IMR-90 (cell line): Measurements from ENCODE around the gene MARCHF3. TPM values are rescaled to one million over a fixed set of nuclear protein-coding genes. Genes with fewer than 3 reads are reported as not detected.
A peak's percentile ranks its signal among the peaks of the same experiment; 100 is the strongest.

ENCODE experiments used
- ATAC-seq: fragments of 200-7000 bp; cut with Tn5 transposase; 2 replicates; pipeline ENCODE4 v1.9.1; 2020; ENCODE audit warnings: low read depth, mild to moderate bottlenecking, moderate library complexity
- BruUV-seq: library from RNA; stranded (reverse); fragments of 400-500 nt; replicated peaks from 2 replicates; lab custom pipeline; 2021; lab: Mats Ljungman, UMichigan
- CTCF ChIA-PET: fragments of 300-600 bp; formaldehyde crosslinking; extraction: SDS; loops from one replicate; lab custom pipeline; 2021; ENCODE audit warnings: antibody characterized with exemption; lab: Yijun Ruan, JAX
- POLR2A ChIA-PET: fragments of 300-600 bp; sonication (Branson Sonifier 250); formaldehyde crosslinking; loops from one replicate; lab custom pipeline; 2022; ENCODE audit warnings: antibody characterized with exemption; ENCODE audit not compliant: unreplicated experiment; lab: Charles Lee
- DNase-seq: peaks from one replicate; pipeline ENCODE4 v3.0.0; 2013
- H2AFZ ChIP-seq: replicated peaks from 2 replicates; pipeline ENCODE3; 2013; ENCODE audit warnings: low read length, mild to moderate bottlenecking; ENCODE audit not compliant: poor library complexity
- H2AK5ac ChIP-seq: 2 replicates; pipeline ENCODE4 v1.6.1; 2013; ENCODE audit warnings: low read depth, low read length, inconsistent platforms
- H2AK9ac ChIP-seq: replicated peaks from 2 replicates; pipeline ENCODE3; 2013; ENCODE audit warnings: mild to moderate bottlenecking, low read depth, low read length, moderate library complexity; ENCODE audit not compliant: poor library complexity
- H2BK120ac ChIP-seq: 2 replicates; pipeline ENCODE4 v1.6.1; 2013; ENCODE audit warnings: low read depth, low read length, inconsistent platforms
- H2BK15ac ChIP-seq: 3 replicates; pipeline ENCODE4 v1.6.1; 2013; ENCODE audit warnings: low read depth, low read length, inconsistent platforms
- H2BK20ac ChIP-seq: 2 replicates; pipeline ENCODE4 v1.6.1; 2013; ENCODE audit warnings: low read depth, mild to moderate bottlenecking, inconsistent platforms, low read length, moderate library complexity
- H2BK5ac ChIP-seq: 2 replicates; pipeline ENCODE4 v1.6.1; 2013; ENCODE audit warnings: mild to moderate bottlenecking, low read depth, low read length, inconsistent platforms; ENCODE audit not compliant: poor library complexity, severe bottlenecking
- H3K14ac ChIP-seq: replicated peaks from 2 replicates; pipeline ENCODE4 v1.6.1; 2013; ENCODE audit warnings: low read depth, low read length, inconsistent platforms
- H3K18ac ChIP-seq: 2 replicates; pipeline ENCODE4 v1.6.1; 2013; ENCODE audit warnings: low read depth, low read length, control low read depth
- H3K23ac ChIP-seq: 2 replicates; pipeline ENCODE4 v1.6.1; 2013; ENCODE audit warnings: low read depth, low read length, inconsistent platforms
- H3K27ac ChIP-seq: 2 replicates; pipeline ENCODE4 v1.5.1; 2013; ENCODE audit warnings: mild to moderate bottlenecking, control low read depth, low read length; ENCODE audit not compliant: insufficient read depth
- H3K27me3 ChIP-seq: 2 replicates; pipeline ENCODE4 v1.6.1; 2013; ENCODE audit warnings: low read length; ENCODE audit not compliant: control insufficient read depth, insufficient read depth
- H3K36me3 ChIP-seq: 2 replicates; pipeline ENCODE4 v1.6.1; 2013; ENCODE audit warnings: low read length, mixed read lengths; ENCODE audit not compliant: control insufficient read depth, insufficient read depth
- H3K4ac ChIP-seq: 2 replicates; pipeline ENCODE4 v1.6.1; 2013; ENCODE audit warnings: low read depth, low read length, inconsistent platforms
- H3K4me1 ChIP-seq: 2 replicates; pipeline ENCODE4 v1.6.1; 2013; ENCODE audit warnings: low read length, mixed read lengths; ENCODE audit not compliant: control insufficient read depth, insufficient read depth
- H3K4me2 ChIP-seq: 2 replicates; pipeline ENCODE4 v1.6.1; 2013; ENCODE audit warnings: low read depth, mild to moderate bottlenecking, control low read depth, low read length, moderate library complexity
- H3K4me3 ChIP-seq: 2 replicates; pipeline ENCODE4 v1.5.1; 2013; ENCODE audit warnings: low read depth, mild to moderate bottlenecking, control low read depth, low read length, moderate library complexity; ENCODE audit not compliant: insufficient read depth
- H3K56ac ChIP-seq: 2 replicates; pipeline ENCODE4 v1.6.1; 2013; ENCODE audit warnings: low read length, inconsistent platforms; ENCODE audit not compliant: insufficient read depth; ENCODE audit errors: extremely low read depth
- H3K79me1 ChIP-seq, 2 experiments: 2 replicates each; pipeline ENCODE4 v1.6.1; 2013; ENCODE audit warnings: low read length in 2 of 2, inconsistent platforms in 1 of 2, low read depth in 1 of 2
- H3K9ac ChIP-seq: 2 replicates; pipeline ENCODE4 v1.6.1; 2013; ENCODE audit warnings: low read depth, low read length, control low read depth
- H3K9me1 ChIP-seq: 2 replicates; pipeline ENCODE4 v1.6.1; 2013; ENCODE audit warnings: low read length, inconsistent platforms; ENCODE audit not compliant: insufficient read depth
- H3K9me3 ChIP-seq: 2 replicates; pipeline ENCODE4 v1.6.1; 2013; ENCODE audit warnings: low read length; ENCODE audit not compliant: control insufficient read depth, insufficient read depth
- H4K20me1 ChIP-seq: 2 replicates; pipeline ENCODE4 v1.6.1; 2013; ENCODE audit warnings: low read length, inconsistent platforms; ENCODE audit not compliant: insufficient read depth
- H4K5ac ChIP-seq: 2 replicates; pipeline ENCODE4 v1.6.1; 2013; ENCODE audit warnings: mild to moderate bottlenecking, low read depth, low read length, control low read depth
- H4K8ac ChIP-seq, 2 experiments: 2 replicates each; pipeline ENCODE4 v1.6.1; 2013; ENCODE audit warnings: low read depth in 2 of 2, low read length in 2 of 2, control low read depth in 1 of 2, inconsistent platforms in 1 of 2
- H4K91ac ChIP-seq: 2 replicates; pipeline ENCODE4 v1.6.1; 2013; ENCODE audit warnings: low read depth, low read length, inconsistent platforms; ENCODE audit not compliant: insufficient read depth
- BHLHE40 ChIP-seq: fragments of 150-350 bp; IDR thresholded peaks from 2 replicates; pipeline ENCODE4 v1.6.1; 2016; ENCODE audit warnings: mild to moderate bottlenecking, low read depth, low read length
- CEBPB ChIP-seq: IDR thresholded peaks from 2 replicates; pipeline ENCODE4 v1.6.1; 2012; ENCODE audit warnings: low read depth, low read length, improper control_type of control experiment
- CHD1 ChIP-seq: IDR thresholded peaks from 2 replicates; pipeline ENCODE4 v1.6.1; 2012; ENCODE audit warnings: low read depth, low read length, improper control_type of control experiment
- FOS ChIP-seq: fragments of 150-350 bp; IDR thresholded peaks from 2 replicates; pipeline ENCODE4 v1.6.1; 2016; ENCODE audit warnings: low read depth, low read length
- MAZ ChIP-seq: IDR thresholded peaks from 2 replicates; pipeline ENCODE4 v1.6.1; 2012; ENCODE audit warnings: low read depth, mild to moderate bottlenecking, low read length, improper control_type of control experiment, moderate library complexity, borderline replicate concordance
- POLR2A ChIP-seq: IDR thresholded peaks from 2 replicates; pipeline ENCODE4 v1.6.1; 2012; ENCODE audit warnings: mild to moderate bottlenecking, low read depth, low read length
- RCOR1 ChIP-seq: IDR thresholded peaks from 2 replicates; pipeline ENCODE4 v1.6.1; 2012; ENCODE audit warnings: mild to moderate bottlenecking, low read length, improper control_type of control experiment; ENCODE audit not compliant: insufficient replicate concordance
- RFX5 ChIP-seq: IDR thresholded peaks from 2 replicates; pipeline ENCODE4 v1.8.0; 2012; ENCODE audit warnings: low read depth, mild to moderate bottlenecking, low read length, moderate library complexity
- SMC3 ChIP-seq: fragments of 150-350 bp; IDR thresholded peaks from 2 replicates; pipeline ENCODE4 v1.6.1; 2016; ENCODE audit warnings: low read depth, mild to moderate bottlenecking, antibody characterized with exemption, low read length, moderate library complexity
- WGBS, 2 experiments: methylation state at CpG; one replicate each; pipeline versions ENCODE4 v1.1.5 to v1.1.7; 2013; ENCODE audit warnings: missing lambda C conversion rate in 2 of 2; ENCODE audit not compliant: insufficient read length in 1 of 2; ENCODE audit errors: extremely low coverage in 2 of 2; 5-methylcytosine and 5-hydroxymethylcytosine counted together
- dilution Hi-C: fragments of 300-500 bp; cut with HindIII; formaldehyde crosslinking; loops from one replicate; pipeline ENCODE4 v1.14.3; 2018; ENCODE audit warnings: low sequenced_read_pairs; ENCODE audit not compliant: unreplicated experiment
- in situ Hi-C: fragments of 300-500 bp; cut with MboI; formaldehyde crosslinking; loops from 3 replicates; pipeline ENCODE4 v1.14.3; 2019; ENCODE audit warnings: low sequenced_read_pairs, inconsistent platforms, mixed read lengths
- intact Hi-C: fragments of 100-400 bp; cut with micrococcal nuclease; formaldehyde crosslinking; loops from 2 replicates; pipeline ENCODE4 v1.10.0; 2022
- polyA plus RNA-seq, 3 experiments: library from polyadenylated mRNA; depleted of rRNA; stranded (reverse); fragments of >200 nt; gene quantifications; 2 replicates each; pipeline ENCODE4 v1.2.3, GENCODE V29; 2012; ENCODE audit warnings: low replicate concordance in 1 of 3
- total RNA-seq: library from RNA; depleted of rRNA; stranded (reverse); fragments of >200 nt; gene quantifications from 2 replicates; pipeline ENCODE4 v1.2.3, GENCODE V29; 2012
- TF ChIP-seq, protein P1 (sequence below): fragments of 150-350 bp; IDR thresholded peaks from 2 replicates; pipeline ENCODE4 v1.6.1; 2017; ENCODE audit warnings: mild to moderate bottlenecking, antibody characterized with exemption, low read length, low read depth
- TF ChIP-seq, protein P2 (sequence below): conservative IDR thresholded peaks from 2 replicates; pipeline ENCODE4 v1.5.1; 2012; ENCODE audit warnings: mild to moderate bottlenecking, low read depth, low read length, improper control_type of control experiment

The MARCHF3 gene
- total and polyA plus RNA-seq, 2 of the 4 experiments (the other 2 are of a cell fraction) = 11.2 to 18.8 TPM

DNA sequence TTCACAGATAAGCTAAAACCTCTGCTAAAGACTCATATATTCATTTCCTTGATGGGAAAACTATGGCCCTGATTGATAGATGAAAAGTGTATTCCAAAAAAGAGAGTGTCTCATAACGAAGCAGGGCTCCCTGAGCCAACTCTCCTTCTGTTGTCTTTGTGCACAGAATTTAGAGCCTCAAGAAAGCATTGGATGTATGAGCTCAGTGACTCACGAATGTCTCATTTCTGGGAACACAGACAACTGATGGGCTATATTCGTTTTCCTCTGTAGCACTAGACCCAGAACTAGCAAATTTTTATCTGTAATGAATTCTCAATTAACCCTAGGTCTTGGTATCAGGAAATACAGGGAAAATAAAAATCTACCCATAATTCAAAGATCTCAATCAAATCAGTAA, 165.1 kb downstream of the MARCHF3 start (continued):
- no peak for TF ChIP-seq POLR2A
- no peak for TF ChIP-seq FOS
- no peak for TF ChIP-seq MAZ
- TF ChIP-seq CHD1 = no peak

DNA sequence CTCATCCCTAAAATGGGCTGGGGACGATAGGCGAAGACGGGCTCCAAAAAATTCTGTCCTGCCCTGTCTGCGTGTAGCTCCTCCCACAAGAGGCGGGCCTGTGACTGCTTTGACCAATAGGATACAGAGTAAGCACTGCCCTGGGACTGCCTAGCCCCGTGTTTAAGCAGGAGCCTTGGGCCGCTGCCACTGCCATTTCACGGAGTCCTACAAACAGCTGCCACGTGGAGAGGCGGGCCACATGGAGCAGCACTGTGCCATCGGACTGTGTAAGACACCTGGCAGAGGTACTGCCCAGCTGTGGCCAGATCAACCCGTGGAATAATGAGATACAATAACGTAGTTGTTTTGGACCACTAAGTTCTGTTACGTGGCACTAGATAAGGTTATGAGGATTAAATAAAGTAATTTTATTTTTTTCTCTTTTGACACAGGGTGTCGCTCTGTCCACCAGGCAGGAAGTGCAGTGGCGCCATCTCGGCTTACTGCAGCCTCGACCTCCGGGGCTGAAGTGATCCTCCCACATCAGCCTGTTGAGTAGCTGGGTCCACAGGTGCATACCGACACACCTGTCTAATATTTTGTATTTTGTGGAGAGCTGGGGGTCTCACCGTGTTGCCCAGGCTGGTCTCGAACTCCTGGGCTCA, 166.2 kb downstream of the MARCHF3 start:
- no TSS peak for BruUV-seq
- dilution Hi-C loops (no loop called here), in situ Hi-C loops (no loop called here), intact Hi-C loops (loop anchor here (10.0 kb wide), 1 partner anchor 521 kb away; no protein-coding TSS in a partner anchor)
- Histone ChIP-seq H3K4me3 (no peak overlapping the region), H4K5ac (no peak overlapping the region), H4K91ac (no peak overlapping the region), H3K9ac (no peak overlapping the region), H3K18ac (no peak overlapping the region), H3K27ac (no peak overlapping the region), H2AK9ac (no peak overlapping the region), H3K27me3 (no peaks in the 10 kb centered on the region), H3K4me2 (no peak overlapping the region), H3K36me3 (no peaks in the 10 kb centered on the region), H2AK5ac (no peak overlapping the region), H2AFZ (peak overlapping the region; percentile 55), H2BK20ac (no peak overlapping the region), H4K20me1 (no peaks in the 10 kb centered on the region), H3K14ac (no peak overlapping the region), H4K8ac (no peak overlapping the region), H2BK5ac (no peak overlapping the region), H2BK120ac (no peak overlapping the region), H3K4me1 (peaks cover 2% of the 10 kb centered on the region; the same call in 1 of the 2 replicates), H3K4ac (no peak overlapping the region), H3K23ac (no peak overlapping the region), H2BK15ac (no peak overlapping the region), H3K9me1 (0 out of 2 replicates have a peak, but pooled peaks cover 8% of the 10 kb centered on the region), H3K9me3 (no peaks in the 10 kb centered on the region), H3K56ac (no peak overlapping the region), H3K79me1 (no peaks in the 10 kb centered on the region)
- ChIA-PET POLR2A (no interaction called here), CTCF (no interaction called here)
- DNase-seq (no peak), ATAC-seq (no peak)
- WGBS, 2 experiments = 95% methylated on average over 11 of the region's 22 CpGs; no CpG with 5 or more reads in 1 of the 2 experiments
- no peak for TF ChIP-seq FOS
- TF ChIP-seq, protein P1, sequence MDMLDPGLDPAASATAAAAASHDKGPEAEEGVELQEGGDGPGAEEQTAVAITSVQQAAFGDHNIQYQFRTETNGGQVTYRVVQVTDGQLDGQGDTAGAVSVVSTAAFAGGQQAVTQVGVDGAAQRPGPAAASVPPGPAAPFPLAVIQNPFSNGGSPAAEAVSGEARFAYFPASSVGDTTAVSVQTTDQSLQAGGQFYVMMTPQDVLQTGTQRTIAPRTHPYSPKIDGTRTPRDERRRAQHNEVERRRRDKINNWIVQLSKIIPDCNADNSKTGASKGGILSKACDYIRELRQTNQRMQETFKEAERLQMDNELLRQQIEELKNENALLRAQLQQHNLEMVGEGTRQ = no peak
- TF ChIP-seq RCOR1 = no peak
- no peak for TF ChIP-seq BHLHE40
- TF ChIP-seq CHD1 = no peak
- no peak for TF ChIP-seq SMC3
- TF ChIP-seq POLR2A = no peak
- no peak for TF ChIP-seq CEBPB
- TF ChIP-seq, protein P2, sequence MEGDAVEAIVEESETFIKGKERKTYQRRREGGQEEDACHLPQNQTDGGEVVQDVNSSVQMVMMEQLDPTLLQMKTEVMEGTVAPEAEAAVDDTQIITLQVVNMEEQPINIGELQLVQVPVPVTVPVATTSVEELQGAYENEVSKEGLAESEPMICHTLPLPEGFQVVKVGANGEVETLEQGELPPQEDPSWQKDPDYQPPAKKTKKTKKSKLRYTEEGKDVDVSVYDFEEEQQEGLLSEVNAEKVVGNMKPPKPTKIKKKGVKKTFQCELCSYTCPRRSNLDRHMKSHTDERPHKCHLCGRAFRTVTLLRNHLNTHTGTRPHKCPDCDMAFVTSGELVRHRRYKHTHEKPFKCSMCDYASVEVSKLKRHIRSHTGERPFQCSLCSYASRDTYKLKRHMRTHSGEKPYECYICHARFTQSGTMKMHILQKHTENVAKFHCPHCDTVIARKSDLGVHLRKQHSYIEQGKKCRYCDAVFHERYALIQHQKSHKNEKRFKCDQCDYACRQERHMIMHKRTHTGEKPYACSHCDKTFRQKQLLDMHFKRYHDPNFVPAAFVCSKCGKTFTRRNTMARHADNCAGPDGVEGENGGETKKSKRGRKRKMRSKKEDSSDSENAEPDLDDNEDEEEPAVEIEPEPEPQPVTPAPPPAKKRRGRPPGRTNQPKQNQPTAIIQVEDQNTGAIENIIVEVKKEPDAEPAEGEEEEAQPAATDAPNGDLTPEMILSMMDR = no peak
- no peak for TF ChIP-seq RFX5
